ENCODE results near the gene CEACAM21.

Gene CEACAM21

DNA sequence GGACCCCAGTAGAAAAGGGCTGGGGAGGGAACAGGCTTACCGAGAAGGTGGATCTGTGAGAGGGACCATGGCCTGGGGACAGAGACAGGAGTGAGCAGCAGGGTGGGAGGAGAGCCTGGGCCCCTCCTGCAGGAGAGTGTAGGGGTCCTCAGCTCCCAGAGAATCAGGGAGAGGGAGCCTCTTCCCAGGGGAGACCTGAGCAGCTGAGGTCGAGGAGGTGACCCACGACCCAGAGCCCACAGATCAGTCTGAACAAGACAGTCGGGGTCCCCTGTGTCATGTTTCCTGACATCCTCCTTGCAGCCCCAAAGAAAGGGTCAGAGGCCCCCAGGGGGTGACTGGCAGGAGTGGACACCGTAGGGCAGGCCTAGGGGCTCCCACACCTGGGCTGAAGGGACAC lies 44.2 kb downstream of the CEACAM21 start:
- DNase-seq: no peak

GRCh38 chr19:41621226-41621625 lies 45.3 kb downstream of the CEACAM21 start:
- DNase-seq: no peak

- no peak for DNase-seq
Measured at GRCh38 chr19:41621654-41622053, 45.7 kb downstream of the CEACAM21 start.

DNA sequence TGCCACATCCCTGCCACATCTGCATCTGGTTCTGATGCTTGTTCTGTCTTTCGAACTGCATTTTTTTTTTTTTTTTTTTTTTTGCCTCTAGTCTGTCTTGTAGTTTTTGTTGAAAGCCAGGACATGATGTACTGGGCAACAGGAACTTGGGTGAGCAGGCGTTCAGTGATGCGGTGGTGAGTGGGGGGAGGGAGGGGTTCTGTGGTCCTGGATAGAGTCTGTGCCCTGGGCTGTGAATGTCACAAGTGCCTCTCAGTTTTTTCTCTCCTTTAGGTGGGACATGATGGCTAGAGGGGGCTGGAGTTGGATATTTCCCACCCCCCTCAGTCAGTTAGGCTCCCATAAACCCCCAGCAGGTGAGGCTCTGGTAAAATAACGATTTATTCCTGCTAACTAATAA lies 47.4 kb downstream of the CEACAM21 start:
- no peak for DNase-seq

DNA sequence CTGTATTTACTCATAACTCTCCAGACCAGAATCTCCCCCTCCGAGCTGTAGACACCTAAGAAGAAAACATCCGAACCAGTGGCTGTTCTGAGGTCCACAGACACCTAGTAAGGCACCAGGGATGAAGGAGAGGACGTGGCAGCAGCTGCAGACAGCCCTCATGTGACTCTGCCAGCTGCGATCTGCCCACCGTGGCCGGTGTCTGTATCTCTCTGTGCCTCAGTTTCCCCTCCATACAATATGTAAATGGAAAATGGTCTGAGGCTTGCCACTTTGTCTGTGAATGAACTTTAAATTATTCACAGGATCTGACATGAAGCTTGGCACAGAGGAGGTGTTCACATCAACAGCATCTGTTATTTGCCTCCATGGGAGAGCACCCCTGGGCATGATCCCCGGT lies 48.5 kb downstream of the CEACAM21 start:
- no peak for DNase-seq

- DNase-seq: no peak
Measured at GRCh38 chr19:41624937-41625336, 49.0 kb downstream of the CEACAM21 start.

DNA sequence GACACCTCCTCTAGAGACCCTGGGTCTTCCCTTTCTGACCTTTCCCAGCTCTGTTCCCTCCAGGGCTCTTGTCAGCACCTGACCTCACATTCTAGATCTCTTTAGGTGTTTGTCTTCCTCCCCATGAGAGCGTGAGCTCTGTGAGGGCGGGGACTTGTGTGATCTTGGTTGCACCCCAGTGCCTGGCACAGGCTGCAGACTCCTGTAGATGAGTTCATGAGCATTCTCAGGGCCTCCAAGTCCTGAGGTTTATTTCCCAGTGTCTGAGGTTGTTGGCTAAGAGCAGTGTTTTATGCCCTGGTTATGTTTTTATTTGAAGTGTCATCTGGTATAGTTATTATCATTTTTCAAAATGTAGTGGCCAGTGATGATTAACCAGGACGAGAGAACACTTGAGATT lies 50.3 kb downstream of the CEACAM21 start:
- no peak for DNase-seq

DNA sequence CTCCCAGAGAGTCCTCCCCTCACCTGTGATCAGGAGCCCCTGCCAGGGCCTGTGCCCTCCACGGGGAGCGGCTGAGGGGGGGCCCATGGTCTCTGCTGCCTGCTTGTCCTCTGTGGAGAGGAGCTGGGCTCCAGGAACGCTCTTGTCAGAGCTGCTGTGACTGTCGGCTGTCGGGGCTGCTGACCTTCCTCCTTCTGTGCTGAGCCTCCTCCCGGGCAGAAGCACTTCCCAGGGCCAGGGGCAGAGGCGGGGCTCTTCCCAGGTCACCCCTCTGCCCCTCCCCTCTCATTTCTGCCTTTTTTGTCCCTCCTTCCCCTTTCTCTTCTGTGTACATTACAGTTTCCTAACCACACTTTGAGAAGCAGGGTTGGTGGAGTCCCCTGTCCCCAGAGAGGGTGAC lies 50.9 kb downstream of the CEACAM21 start, which contains the start of gene CEACAM4:
Gene CEACAM4 (minus strand): TSS at position 198 of the 400 bp plus-strand sequence. CDS start 111 bp downstream, at position 87.
- DNase-seq: no peak

DNA sequence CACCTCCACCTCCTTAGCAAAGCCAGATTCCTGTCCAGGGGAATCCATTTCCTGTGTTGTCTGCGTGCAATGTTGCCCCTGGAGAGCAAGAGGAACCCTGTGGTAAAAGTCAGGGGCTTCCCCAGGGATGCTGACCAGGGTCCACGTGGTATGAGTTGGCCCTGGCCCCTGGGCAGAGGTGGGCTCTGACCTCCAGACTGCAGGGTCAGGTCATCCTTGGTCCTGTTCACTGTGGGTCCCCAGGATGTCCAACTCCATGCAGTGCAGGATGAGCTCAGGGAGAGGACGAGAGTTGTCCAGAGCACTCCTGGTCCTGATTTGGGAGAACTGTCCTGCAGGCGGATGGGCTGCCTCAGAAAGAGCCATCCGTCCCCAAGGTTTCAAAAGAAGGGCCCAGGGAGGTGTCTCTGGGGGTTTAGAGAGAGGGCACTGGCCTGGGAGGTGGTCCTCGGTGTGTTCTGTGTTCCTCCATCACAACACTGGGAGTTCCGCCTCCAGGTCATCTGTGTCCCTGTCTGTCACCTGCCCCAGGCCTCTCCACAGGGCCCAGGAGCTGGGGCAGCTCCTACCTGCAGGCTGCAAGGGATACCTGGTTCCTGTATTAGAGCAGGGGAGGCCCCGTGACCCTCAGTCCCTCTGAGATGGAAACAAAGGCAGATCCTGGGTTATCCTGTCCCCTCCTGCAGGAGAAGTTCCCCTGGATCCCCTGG lies 52.2 kb downstream of the CEACAM21 start:
- DNase-seq: no peak

Measured in eye (tissue), 1 donor.